Stimulated activated CD8-positive, alpha-beta memory T cell treated with anti-CD3 and anti-CD28 coated beads, Interleukin-4, amount 100 ng/mL, for 1 hour (primary cell): ENCODE results near the gene ATP13A3.

Source experiments
- DNase-seq, 2 donors: peaks; one replicate each; pipeline ENCODE4 v3.0.0-alpha.2; 2020; ENCODE audit warnings: low read depth in 2 of 2, low spot score in 1 of 2

ATP13A3 gene

GRCh38 chr3:194446172-194446571, 40.6 kb downstream of the ATP13A3 start:
- no peak for DNase-seq

- DNase-seq: no peak
Observed at GRCh38 chr3:194443901-194444300, 42.9 kb downstream of the ATP13A3 start.

GRCh38 chr3:194440756-194441155, 46.0 kb downstream of the ATP13A3 start:
- no peak for DNase-seq

GRCh38 chr3:194439881-194440550, 46.8 kb downstream of the ATP13A3 start:
- DNase-seq: no peak

- DNase-seq: no peak
Observed at GRCh38 chr3:194434503-194434902, 52.3 kb downstream of the ATP13A3 start.

- DNase-seq: no peak
Observed at GRCh38 chr3:194431554-194431953, 55.2 kb downstream of the ATP13A3 start.

- no peak for DNase-seq
Observed at GRCh38 chr3:194425399-194425798, 61.4 kb downstream of the ATP13A3 start.

- no peak for DNase-seq
Observed at GRCh38 chr3:194424953-194425352, 61.8 kb downstream of the ATP13A3 start.

- no peak for DNase-seq
Observed at GRCh38 chr3:194424373-194424772, 62.4 kb downstream of the ATP13A3 start.

- no peak for DNase-seq
Observed at GRCh38 chr3:194423317-194423716, 63.5 kb downstream of the ATP13A3 start.

- DNase-seq: no peak
Observed at GRCh38 chr3:194422188-194422587, 64.6 kb downstream of the ATP13A3 start.

GRCh38 chr3:194418671-194419070, 68.1 kb downstream of the ATP13A3 start:
- no peak for DNase-seq

GRCh38 chr3:194407423-194407822, 79.4 kb downstream of the ATP13A3 start:
- DNase-seq: no peak

- DNase-seq: no peak
Observed at GRCh38 chr3:194405766-194406165, 81.0 kb downstream of the ATP13A3 start.

- DNase-seq: no peak
Observed at GRCh38 chr3:194404365-194405140, 82.2 kb downstream of the ATP13A3 start.

GRCh38 chr3:194401868-194402329, 84.9 kb downstream of the ATP13A3 start:
- DNase-seq: no peak

- DNase-seq: no peak
Observed at GRCh38 chr3:194401346-194401745, 85.5 kb downstream of the ATP13A3 start.

- no peak for DNase-seq
Observed at GRCh38 chr3:194399874-194400411, 86.9 kb downstream of the ATP13A3 start.

GRCh38 chr3:194399166-194399565, 87.6 kb downstream of the ATP13A3 start, which contains the start of gene GP5:
TSS of gene GP5 (minus strand) at chr3:194399266. CDS start at chr3:194398282, 984 bp downstream.
- no peak for DNase-seq

GRCh38 chr3:194397757-194398312, 89.0 kb downstream of the ATP13A3 start:
- DNase-seq: no peak

- no peak for DNase-seq
Observed at GRCh38 chr3:194396859-194397756, 89.7 kb downstream of the ATP13A3 start.
